Neural cell (in vitro differentiated cells): ENCODE results near the gene UIMC1.

ENCODE experiments used
- CTCF ChIP-seq: fragments of 450-650 bp; IDR thresholded peaks from 2 replicates; pipeline ENCODE4 v1.5.1; 2014; ENCODE audit warnings: antibody characterized with exemption, mild to moderate bottlenecking, moderate library complexity; ENCODE audit not compliant: poor library complexity, severe bottlenecking
- EZH2 ChIP-seq: fragments of 200-600, 300-800 bp; shearing (Covaris generic), sonication (generic); IDR thresholded peaks from 2 replicates; pipeline ENCODE4 v1.6.1; 2014; ENCODE audit warnings: antibody characterized with exemption, low read length, borderline replicate concordance, mild to moderate bottlenecking; ENCODE audit not compliant: insufficient read depth, poor library complexity, severe bottlenecking

GRCh38 chr5:177036443-177036842, 29.9 kb upstream of the UIMC1 start:
- TF ChIP-seq CTCF = no peak
- no peak for TF ChIP-seq EZH2
